Measurements from ENCODE around the gene EPS8L3. TPM values are rescaled to one million over a fixed set of nuclear protein-coding genes. Genes with fewer than 3 reads are reported as not detected.
A peak's percentile ranks its signal among the peaks of the same experiment; 100 is the strongest.

The EPS8L3 gene
- polyA plus RNA-seq, 1 donor (not counting 4 experiments of a cell fraction or from before 2014, with no cell fraction given), result not detected

DNA sequence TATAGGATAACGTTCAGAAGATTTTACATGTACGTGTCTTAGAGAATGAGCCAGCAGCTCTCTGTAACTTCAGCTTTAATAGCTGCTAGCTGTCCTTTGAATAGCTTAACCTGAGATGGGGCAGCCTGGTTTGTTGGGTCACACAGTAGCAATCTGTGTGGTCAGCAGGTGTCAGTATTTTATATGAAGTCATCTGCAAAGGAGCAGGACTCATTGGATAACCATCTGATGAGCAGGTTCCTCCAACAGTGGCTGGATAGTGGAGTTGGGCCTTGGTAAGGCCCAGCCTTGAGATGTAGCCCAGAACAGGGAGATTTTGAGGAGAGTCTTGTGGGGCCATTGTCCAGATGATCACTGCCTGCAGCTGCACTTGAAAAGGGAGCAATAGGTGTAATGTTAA, 45.2 kb downstream of the EPS8L3 start:
- TF ChIP-seq, protein P1, sequence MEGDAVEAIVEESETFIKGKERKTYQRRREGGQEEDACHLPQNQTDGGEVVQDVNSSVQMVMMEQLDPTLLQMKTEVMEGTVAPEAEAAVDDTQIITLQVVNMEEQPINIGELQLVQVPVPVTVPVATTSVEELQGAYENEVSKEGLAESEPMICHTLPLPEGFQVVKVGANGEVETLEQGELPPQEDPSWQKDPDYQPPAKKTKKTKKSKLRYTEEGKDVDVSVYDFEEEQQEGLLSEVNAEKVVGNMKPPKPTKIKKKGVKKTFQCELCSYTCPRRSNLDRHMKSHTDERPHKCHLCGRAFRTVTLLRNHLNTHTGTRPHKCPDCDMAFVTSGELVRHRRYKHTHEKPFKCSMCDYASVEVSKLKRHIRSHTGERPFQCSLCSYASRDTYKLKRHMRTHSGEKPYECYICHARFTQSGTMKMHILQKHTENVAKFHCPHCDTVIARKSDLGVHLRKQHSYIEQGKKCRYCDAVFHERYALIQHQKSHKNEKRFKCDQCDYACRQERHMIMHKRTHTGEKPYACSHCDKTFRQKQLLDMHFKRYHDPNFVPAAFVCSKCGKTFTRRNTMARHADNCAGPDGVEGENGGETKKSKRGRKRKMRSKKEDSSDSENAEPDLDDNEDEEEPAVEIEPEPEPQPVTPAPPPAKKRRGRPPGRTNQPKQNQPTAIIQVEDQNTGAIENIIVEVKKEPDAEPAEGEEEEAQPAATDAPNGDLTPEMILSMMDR (optimal IDR thresholded peaks at IDR 0.05 in 1 of 3, IDR thresholded peaks at IDR 0.05 in 1 of 3, conservative IDR thresholded peaks at IDR 0.05 in 1 of 3; ENCODE audit: extremely low read depth in 1 of 3, insufficient read depth in 2 of 3, low read length in 3 of 3), result peak in 1 of 3 experiments; percentile 18
- TF ChIP-seq EZH2 (IDR thresholded peaks at IDR 0.05; ENCODE audit: low read length), result no peak
- Histone ChIP-seq H3K36me3 (ENCODE audit: control insufficient read depth in 2 of 2, extremely low read depth in 1 of 2, insufficient read depth in 2 of 2, low read length in 2 of 2) (no peaks in the 10 kb centered on the region), H3K4me1 (ENCODE audit: control insufficient read depth, extremely low read depth, insufficient read depth, low read length) (peaks cover 36% of the 10 kb centered on the region), H3K79me2 (ENCODE audit: control insufficient read depth, insufficient read depth, low read length) (no peaks in the 10 kb centered on the region), H3K9me1 (ENCODE audit: control insufficient read depth, extremely low read depth, insufficient read depth, low read length) (no peaks in the 10 kb centered on the region), H3K27ac (ENCODE audit: control insufficient read depth, insufficient read depth, low read length) (no peak overlapping the region), H3K27me3 (ENCODE audit: control insufficient read depth, extremely low read depth, insufficient read depth, low read length) (no peaks in the 10 kb centered on the region), H3K9ac (ENCODE audit: control insufficient read depth, extremely low read depth, insufficient read depth, low read length) (no peak overlapping the region), H3K4me2 (ENCODE audit: control insufficient read depth, extremely low read depth, insufficient read depth, low read depth, low read length) (no peak overlapping the region), H2AFZ (ENCODE audit: control insufficient read depth, low read length) (no peak overlapping the region), H4K20me1 (ENCODE audit: control insufficient read depth, extremely low read depth, insufficient read depth, low read length) (no peaks in the 10 kb centered on the region), H3K9me3 (ENCODE audit: control insufficient read depth, low read depth, low read length) (no peaks in the 10 kb centered on the region), H3K4me3 (ENCODE audit: control insufficient read depth in 2 of 3, extremely low read depth in 1 of 3, insufficient read depth in 2 of 3, low read depth in 1 of 3, low read length in 3 of 3) (no peak overlapping the region)
- DNase-seq (ENCODE audit: low read depth, low spot score), result no peak
- dilution Hi-C loops (cut with MboI; ENCODE audit: extremely low pct_ligation_motif_present, low sequenced_read_pairs), result no loop called here
- FAIRE-seq, result no peak

DNA sequence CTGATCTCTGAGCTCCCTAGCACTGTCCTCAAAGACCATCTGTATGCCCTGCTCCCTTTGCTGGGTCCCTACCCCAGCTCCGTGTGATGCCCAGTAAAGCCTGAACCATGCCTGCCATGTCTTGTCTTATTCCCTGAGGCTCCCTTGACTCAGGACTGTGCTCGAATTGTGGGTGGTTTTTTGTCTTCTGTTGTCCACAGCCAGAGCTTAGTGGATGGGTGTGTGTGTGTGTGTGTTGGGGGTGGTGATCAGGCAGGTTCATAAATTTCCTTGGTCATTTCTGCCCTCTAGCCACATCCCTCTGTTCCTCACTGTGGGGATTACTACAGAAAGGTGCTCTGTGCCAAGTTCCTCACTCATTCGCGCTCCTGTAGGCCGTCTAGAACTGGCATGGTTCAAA, 46.0 kb downstream of the EPS8L3 start:
- TF ChIP-seq, protein P1 (optimal IDR thresholded peaks at IDR 0.05 in 1 of 3, IDR thresholded peaks at IDR 0.05 in 1 of 3, conservative IDR thresholded peaks at IDR 0.05 in 1 of 3; ENCODE audit: extremely low read depth in 1 of 3, insufficient read depth in 2 of 3, low read length in 3 of 3), result peak in 1 of 3 experiments; percentile 31
- no peak for TF ChIP-seq EZH2 (IDR thresholded peaks at IDR 0.05; ENCODE audit: low read length)
- dilution Hi-C loops (cut with MboI; ENCODE audit: extremely low pct_ligation_motif_present, low sequenced_read_pairs), result no loop called here
- no peaks in the 10 kb centered on the region for H3K9me3 ChIP-seq (ENCODE audit: control insufficient read depth, low read depth, low read length)
- H3K27me3 ChIP-seq (ENCODE audit: control insufficient read depth, extremely low read depth, insufficient read depth, low read length), result no peaks in the 10 kb centered on the region
- no peak overlapping the region for H3K4me3 ChIP-seq (ENCODE audit: control insufficient read depth in 2 of 3, extremely low read depth in 1 of 3, insufficient read depth in 2 of 3, low read depth in 1 of 3, low read length in 3 of 3)
- peak; percentile 19 for DNase-seq (ENCODE audit: low read depth, low spot score)
- FAIRE-seq, result no peak
- H3K9me1 ChIP-seq (ENCODE audit: control insufficient read depth, extremely low read depth, insufficient read depth, low read length), result no peaks in the 10 kb centered on the region
- H3K27ac ChIP-seq (ENCODE audit: control insufficient read depth, insufficient read depth, low read length), result no peak overlapping the region
- H3K36me3 ChIP-seq (ENCODE audit: control insufficient read depth in 2 of 2, extremely low read depth in 1 of 2, insufficient read depth in 2 of 2, low read length in 2 of 2), result no peaks in the 10 kb centered on the region
- H3K9ac ChIP-seq (ENCODE audit: control insufficient read depth, extremely low read depth, insufficient read depth, low read length), result no peak overlapping the region
- H3K79me2 ChIP-seq (ENCODE audit: control insufficient read depth, insufficient read depth, low read length), result no peaks in the 10 kb centered on the region
- H3K4me2 ChIP-seq (ENCODE audit: control insufficient read depth, extremely low read depth, insufficient read depth, low read depth, low read length), result peak overlapping the region; percentile 36
- peak overlapping the region; percentile 47 for H2AFZ ChIP-seq (ENCODE audit: control insufficient read depth, low read length)
- H3K4me1 ChIP-seq (ENCODE audit: control insufficient read depth, extremely low read depth, insufficient read depth, low read length), result peaks cover 36% of the 10 kb centered on the region
- H4K20me1 ChIP-seq (ENCODE audit: control insufficient read depth, extremely low read depth, insufficient read depth, low read length), result no peaks in the 10 kb centered on the region

All from keratinocyte (primary cell).